CD4-positive, alpha-beta T cell treated with Interleukin-6 for 4 hours (primary cell): ENCODE results near the gene AHCY.
"Not testable (repeated sequence)": the region's sequence is repeated elsewhere in the genome, so short reads cannot be mapped to it uniquely, and the experiment has no call there.

Source experiments
- DNase-seq: peaks from one replicate; pipeline ENCODE4 v3.0.0-alpha.2; 2020; ENCODE audit warnings: mixed read lengths

The AHCY gene

DNA sequence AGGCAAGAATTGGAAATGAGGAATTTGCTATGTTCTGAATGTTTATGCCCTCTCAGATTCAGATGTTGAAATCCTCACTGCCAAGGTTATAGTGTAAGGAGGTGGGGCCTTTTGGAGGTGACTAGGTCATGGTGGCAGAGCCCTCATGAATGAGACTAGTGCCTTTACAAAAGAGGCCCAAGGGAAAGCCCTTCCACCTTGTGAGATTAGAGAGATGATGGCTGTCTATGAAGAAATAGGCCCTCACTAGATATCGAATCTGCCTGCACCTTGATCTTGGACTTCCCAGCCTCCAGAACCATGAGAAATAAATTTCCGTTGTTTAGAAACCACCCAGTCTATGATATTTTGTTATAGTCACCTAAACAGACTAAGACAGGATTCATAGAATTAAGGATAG lies 51.5 kb downstream of the AHCY start:
- DNase-seq, result no peak

DNA sequence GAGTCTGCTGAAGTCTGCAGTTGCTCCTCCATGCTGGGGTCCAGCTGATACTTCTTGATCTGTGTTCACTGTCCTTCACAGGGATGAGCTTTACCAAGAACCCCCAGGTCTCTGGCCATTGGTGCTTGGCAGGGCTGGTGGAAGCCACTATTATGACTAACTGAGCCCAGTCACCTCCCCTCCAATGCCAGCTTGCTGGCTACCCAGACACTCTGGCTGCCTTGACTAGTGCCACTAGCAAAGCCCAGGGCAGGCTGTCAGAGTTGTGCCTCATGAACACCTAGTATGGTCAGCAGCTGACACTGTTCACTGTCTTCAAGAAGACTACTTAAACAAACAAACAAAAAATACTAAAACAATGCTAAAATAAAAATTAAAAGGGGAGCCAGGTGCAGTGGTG lies 53.1 kb downstream of the AHCY start:
- no peak for DNase-seq

DNA sequence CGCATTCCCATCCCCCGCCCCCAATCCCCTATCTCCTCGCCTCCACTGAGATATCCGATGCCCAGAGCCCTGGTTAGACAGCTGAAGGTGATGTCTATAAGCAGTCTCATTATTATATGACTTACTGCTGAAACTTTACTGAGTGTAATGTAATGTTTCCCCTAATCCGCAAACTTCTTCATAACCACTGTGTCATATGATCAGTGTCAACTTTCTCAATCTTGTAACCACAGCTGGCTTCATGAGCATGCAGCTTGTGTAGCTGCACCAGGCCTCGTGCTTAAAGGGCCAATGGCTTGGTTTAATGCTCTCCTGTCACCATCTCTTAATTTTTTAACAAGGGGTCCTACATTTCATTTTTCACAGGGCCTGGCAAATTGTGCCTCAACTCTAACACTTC lies 53.9 kb downstream of the AHCY start:
- DNase-seq, result no peak

DNA sequence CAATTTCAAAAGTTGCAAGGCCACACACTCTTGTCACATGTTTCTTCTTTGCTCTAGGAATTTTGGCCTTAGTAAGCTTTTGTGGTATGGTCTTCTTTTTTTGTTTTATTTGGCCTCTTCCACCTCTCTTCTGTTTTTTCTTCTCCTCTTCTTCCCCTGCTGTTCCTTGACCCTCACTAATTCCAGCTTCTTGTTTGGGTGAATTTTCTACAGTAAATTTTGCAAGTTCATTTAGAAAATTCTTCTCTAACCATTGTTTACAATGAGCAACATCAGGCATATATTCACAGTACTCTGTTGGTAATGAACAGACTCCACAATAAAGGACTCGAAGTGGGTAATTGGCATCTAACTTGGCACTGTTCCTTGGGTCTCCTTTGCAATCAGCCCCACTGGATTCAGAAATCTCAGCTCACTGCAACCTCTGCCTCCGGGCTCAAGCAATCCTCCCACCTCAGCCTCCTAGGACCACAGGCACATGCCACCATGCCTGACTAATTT lies 57.0 kb downstream of the AHCY start:
- no peak for DNase-seq

DNA sequence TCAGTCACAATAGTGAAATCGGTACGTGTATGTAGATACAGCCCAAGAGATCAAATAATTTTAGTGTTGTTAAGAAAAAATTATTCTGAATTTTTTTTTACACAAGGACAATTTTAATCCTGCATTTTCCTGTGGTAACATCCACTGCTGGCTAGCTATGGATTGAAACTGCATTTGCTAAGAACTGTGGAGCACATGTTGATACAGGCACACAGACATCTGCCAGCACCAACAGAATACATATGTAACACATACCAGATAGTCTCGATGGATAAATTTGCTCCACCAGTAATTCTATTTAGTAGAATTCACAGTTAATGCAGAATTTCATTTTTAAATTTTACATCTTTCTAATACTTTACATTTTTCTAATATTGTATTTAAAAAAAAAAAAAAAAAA lies 59.8 kb downstream of the AHCY start:
- DNase-seq, result no peak

DNA sequence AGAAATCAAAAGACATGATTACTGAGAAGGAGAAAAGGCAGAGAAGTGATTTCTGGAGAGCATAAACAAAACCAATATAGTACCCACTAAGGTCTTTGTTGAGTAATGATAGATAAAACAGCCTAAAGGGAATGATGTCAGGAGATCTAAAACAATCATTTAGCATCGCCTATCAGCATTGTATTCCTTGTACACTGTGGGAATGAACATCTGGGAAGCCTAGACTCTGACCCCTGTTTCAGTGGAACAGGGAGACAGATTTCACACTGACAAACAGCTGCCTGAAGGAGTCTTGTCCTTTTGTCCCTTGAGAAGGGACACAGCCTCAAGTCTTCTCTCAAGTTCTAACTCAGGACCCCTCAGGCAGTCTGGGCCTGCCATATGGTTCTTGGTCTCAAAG lies 60.3 kb downstream of the AHCY start:
- DNase-seq, result no peak

DNA sequence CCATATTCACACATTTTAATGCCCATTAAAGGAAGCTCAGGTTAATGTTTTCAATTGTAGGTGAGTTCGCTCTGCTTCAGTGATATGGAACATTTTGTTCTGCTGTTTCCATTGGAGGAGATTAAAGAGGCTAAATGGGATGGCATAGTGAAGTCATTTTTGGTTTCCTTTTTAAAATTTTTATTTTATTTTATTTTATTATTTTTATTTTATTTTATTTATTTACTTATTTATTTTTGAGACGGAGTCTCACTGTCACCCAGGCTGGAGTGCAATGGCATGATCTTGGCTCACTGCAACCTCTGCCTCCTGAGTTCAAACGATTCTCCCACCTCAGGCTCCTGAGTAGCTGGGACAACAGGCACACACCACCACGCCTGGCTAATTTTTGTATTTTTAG lies 61.1 kb downstream of the AHCY start:
- DNase-seq, result not testable (repeated sequence)

DNA sequence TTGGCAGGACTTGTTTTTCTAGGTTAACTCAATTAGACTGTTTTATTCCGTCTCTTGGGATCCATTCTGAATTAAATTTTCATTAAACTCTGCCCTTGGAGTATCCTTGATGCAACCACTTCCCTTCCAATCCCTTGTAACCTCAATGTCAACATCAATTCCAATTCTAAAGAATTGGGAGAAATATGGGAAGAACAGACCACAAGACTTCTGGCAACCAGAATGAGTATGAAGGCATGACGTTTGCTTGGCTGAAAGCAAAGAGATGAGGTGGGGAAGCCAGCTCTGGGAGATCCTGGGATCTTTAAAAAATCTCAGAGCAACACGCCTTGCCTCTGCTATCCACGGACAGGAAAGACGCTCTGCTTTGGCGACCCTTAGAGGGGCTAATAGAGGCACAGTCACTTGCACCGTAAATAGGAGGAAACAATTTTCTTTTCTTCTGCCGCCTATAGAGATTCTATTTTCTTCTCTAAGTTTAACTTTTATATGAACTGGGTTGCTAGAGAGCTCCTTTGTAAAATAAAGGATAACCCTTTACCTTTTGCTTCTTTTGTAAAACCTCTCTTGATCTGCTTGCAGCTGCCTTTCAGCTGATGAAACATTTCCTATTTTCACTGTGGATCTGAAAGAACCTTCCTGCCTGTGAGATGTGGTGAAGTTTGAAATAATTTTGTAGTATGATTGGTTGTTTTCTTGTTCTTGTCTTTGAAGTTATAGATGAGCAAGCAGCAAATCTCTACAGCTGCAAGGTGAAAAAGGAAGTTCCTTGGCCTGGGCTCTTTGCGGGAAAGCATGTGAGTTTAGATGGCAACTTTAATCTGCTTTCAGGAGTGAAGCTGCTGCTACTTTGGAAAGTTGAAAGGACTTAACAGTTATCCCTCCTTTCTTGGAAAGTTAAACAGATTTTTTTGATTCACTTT lies 62.2 kb downstream of the AHCY start, which contains the start of gene ASIP:
Gene ASIP (plus strand): TSS at position 731 of the 923 bp plus-strand sequence. CDS start 18,952 bp downstream, outside the sequence.
- DNase-seq, result peak; percentile 28

DNA sequence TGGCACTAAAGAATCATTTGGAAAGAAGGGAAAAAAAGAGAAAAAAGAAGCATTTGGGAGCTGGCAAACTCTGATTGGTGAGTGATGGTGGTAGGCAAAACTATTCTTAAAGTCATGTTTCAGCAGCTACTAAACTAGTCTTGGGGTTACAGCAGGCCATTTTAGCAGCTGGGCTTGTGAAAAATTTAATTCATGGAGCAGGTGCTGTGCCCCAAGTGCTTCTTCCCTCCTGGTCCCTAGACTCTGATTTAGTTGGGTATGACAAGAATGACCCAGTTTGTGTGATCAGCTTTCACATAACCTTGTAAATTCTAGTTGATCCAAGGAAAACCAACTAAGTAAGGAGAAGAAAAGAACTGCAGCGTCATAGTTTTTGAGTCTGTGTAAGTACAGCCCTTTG lies 63.0 kb downstream of the AHCY start:
- DNase-seq, result no peak

DNA sequence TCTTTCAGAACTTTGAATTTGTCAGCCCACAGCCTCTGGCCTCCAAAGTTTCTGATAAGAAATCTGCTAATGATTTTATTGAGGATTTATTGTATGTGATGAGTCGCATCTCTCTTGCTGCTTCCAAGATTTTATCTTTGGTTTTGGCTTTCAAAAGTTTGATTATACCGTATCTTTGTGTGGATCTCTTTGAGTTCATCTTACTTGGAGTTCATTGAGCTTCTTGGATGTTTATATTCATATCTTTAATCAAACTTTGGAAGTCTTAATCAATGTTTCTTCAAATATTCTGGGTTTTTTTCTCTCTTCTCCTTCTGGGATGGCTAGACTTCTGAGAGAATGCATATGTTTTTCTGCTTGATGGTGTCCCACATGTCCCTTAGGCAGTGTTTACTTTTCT lies 65.2 kb downstream of the AHCY start:
- DNase-seq, result no peak

DNA sequence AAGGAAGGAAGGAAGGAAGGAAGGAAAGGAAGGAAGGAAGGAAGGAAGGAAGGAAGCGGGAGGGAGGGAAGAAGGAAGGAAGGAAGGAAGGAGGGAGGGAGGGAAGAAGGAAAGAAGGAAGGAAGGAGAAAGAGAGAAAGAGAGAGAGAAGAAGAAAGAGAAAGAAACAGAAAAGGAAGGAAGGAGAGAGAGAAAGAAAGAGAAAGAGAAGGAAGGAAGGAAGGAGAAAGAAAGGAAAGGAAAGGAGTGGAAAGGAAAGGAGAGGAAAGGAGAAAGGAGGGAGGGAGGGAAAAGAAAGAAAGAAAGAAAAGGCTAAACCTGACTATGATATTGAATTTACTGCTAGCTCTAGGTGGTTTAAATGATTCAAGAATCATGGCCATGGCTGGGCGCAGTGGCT lies 67.3 kb downstream of the AHCY start:
- DNase-seq, result no peak

DNA sequence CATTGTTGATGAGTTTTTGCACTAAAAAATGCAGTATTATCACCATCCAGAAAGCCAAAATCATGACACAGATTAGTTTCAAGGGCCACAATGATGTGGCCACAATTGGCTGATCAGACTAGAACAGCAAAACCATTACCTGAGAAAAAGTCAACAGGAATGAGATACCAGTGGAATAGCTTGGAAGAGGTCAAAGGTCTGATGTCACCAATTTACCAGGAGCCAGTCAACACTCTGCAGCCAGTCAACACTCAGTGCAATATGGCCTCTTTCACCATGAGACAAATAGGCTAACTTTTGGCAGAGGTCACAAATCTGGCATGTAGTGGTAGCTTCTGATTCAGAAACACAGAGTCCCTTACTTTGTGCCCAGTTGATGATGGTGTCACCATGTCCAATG lies 69.5 kb downstream of the AHCY start:
- no peak for DNase-seq

DNA sequence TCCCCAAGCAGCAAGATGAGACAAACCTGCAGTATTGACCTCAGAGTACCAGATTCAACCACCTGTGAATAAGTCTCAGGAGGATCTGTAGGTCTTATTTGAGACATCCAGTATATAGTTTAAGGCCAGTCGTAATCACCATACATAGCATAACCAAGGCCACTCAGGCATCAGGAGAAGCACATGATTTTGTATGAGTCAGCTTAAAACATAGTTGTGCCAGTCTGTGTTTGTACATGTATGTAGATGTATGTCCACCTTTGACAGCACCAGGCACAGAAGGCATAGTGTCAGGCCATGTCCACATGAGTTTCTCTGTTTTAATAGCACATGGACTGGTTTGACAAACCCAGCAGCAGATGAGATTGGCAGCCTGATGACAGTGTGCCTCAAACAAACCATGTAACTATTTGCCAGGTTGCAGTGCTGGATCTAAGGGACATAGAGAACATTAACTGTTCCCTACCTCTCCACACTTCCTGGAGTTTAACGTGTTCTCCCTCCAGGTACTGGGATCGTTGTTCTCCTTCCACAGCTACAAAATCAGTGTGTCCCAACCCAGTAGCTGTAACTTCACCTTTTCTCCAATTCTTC lies 70.6 kb downstream of the AHCY start:
- DNase-seq, result no peak

DNA sequence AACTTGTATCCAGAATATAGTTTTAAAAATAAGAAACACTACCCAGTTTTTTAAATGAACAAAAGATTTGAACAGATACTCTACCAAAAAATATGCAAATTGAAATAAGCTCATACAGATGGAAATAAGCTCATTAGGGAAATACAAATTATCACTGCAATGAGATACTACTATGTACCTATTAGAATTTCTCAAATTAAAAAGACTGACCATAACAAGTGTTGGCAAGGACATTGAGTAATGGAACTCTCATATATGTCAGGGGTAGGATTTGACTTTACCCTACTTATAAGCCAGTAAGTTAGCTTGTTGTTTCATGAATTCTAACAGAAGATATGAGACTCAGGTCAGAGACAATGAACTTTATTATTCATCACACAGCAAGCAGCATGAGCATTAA lies 71.5 kb downstream of the AHCY start:
- DNase-seq, result no peak
